RWPE2 (cell line): Measurements from ENCODE around the gene TTC21A.

ENCODE experiments used
- ATAC-seq: fragments of 200-7000 bp; cut with Tn5 transposase; 3 replicates; pipeline ENCODE4 v1.9.1; 2021; ENCODE audit warnings: low read depth
- DNase-seq: peaks from one replicate; pipeline ENCODE4 v3.0.0-alpha.2; 2020; ENCODE audit warnings: low spot score
- H3K27ac ChIP-seq: fragments of 450-650 bp; 2 replicates; pipeline ENCODE4 v1.5.1; 2017; ENCODE audit warnings: mild to moderate bottlenecking; ENCODE audit not compliant: poor library complexity, severe bottlenecking
- H3K27me3 ChIP-seq: fragments of 250-450 bp; sonication (Bioruptor Pico); 2 replicates; pipeline ENCODE4 v1.5.1; 2021; ENCODE audit warnings: mild to moderate bottlenecking, moderate library complexity; ENCODE audit not compliant: insufficient read depth, poor library complexity, severe bottlenecking
- H3K36me3 ChIP-seq: fragments of 250-450 bp; sonication (Bioruptor Pico); 2 replicates; pipeline ENCODE4 v1.5.1; 2020; ENCODE audit warnings: low read depth, mild to moderate bottlenecking, moderate library complexity
- H3K4me1 ChIP-seq: fragments of 250-450 bp; sonication (Bioruptor Pico); 2 replicates; pipeline ENCODE4 v1.5.1; 2021; ENCODE audit warnings: mild to moderate bottlenecking, moderate library complexity; ENCODE audit not compliant: insufficient read depth, poor library complexity, severe bottlenecking
- H3K4me3 ChIP-seq: fragments of 250-450 bp; sonication (Bioruptor Pico); 2 replicates; pipeline ENCODE4 v1.5.1; 2021; ENCODE audit warnings: mild to moderate bottlenecking, moderate library complexity; ENCODE audit not compliant: severe bottlenecking
- H3K9me3 ChIP-seq: fragments of 250-450 bp; sonication (Bioruptor Pico); 2 replicates; pipeline ENCODE4 v1.5.1; 2021; ENCODE audit warnings: mild to moderate bottlenecking, moderate library complexity; ENCODE audit not compliant: severe bottlenecking
- CTCF ChIP-seq: fragments of 450-650 bp; IDR thresholded peaks from one replicate; pipeline ENCODE4 v1.5.1; 2017; ENCODE audit warnings: mild to moderate bottlenecking, moderate library complexity; ENCODE audit not compliant: poor library complexity, severe bottlenecking

Gene TTC21A

GRCh38 chr3:39090922-39091321 lies 16.6 kb upstream of the TTC21A start:
- H3K4me1 ChIP-seq, result no peaks in the 10 kb centered on the region
- peaks cover 60% of the 10 kb centered on the region for H3K36me3 ChIP-seq
- H3K27ac ChIP-seq, result no peak overlapping the region
- H3K9me3 ChIP-seq, result no peaks in the 10 kb centered on the region
- ATAC-seq, result no peak
- no peak for TF ChIP-seq CTCF
- no peak overlapping the region for H3K4me3 ChIP-seq
- H3K27me3 ChIP-seq, result no peaks in the 10 kb centered on the region
- no peak for DNase-seq

GRCh38 chr3:39094851-39095677 lies 12.4 kb upstream of the TTC21A start:
- H3K27ac ChIP-seq, result no peak overlapping the region
- no peak overlapping the region for H3K4me3 ChIP-seq
- ATAC-seq, result no peak
- no peaks in the 10 kb centered on the region for H3K9me3 ChIP-seq
- peaks cover 69% of the 10 kb centered on the region for H3K36me3 ChIP-seq
- no peaks in the 10 kb centered on the region for H3K4me1 ChIP-seq
- TF ChIP-seq CTCF, result no peak
- H3K27me3 ChIP-seq, result no peaks in the 10 kb centered on the region
- no peak for DNase-seq

GRCh38 chr3:39095778-39096177 lies 11.7 kb upstream of the TTC21A start:
- no peaks in the 10 kb centered on the region for H3K4me1 ChIP-seq
- no peak overlapping the region for H3K27ac ChIP-seq
- H3K36me3 ChIP-seq, result peaks cover 68% of the 10 kb centered on the region
- H3K4me3 ChIP-seq, result no peak overlapping the region
- H3K9me3 ChIP-seq, result no peaks in the 10 kb centered on the region
- DNase-seq, result no peak
- no peaks in the 10 kb centered on the region for H3K27me3 ChIP-seq
- no peak for TF ChIP-seq CTCF
- no peak for ATAC-seq

- Histone ChIP-seq H3K36me3 (peaks cover 66% of the 10 kb centered on the region), H3K4me1 (no peaks in the 10 kb centered on the region), H3K9me3 (no peaks in the 10 kb centered on the region), H3K27ac (no peak overlapping the region), H3K4me3 (no peak overlapping the region), H3K27me3 (no peaks in the 10 kb centered on the region)
- ATAC-seq, result no peak
- no peak for TF ChIP-seq CTCF
- DNase-seq, result no peak
Measured at GRCh38 chr3:39096775-39097174, 10.7 kb upstream of the TTC21A start.
